BJ (cell line): Measurements from ENCODE around the gene ARIH2. TPM values are rescaled to one million over a fixed set of nuclear protein-coding genes. Genes with fewer than 3 reads are reported as not detected.

Experiments
- CTCF ChIA-PET: fragments of 350-600 bp; formaldehyde crosslinking; extraction: SDS; loops from one replicate; lab custom pipeline; 2021; ENCODE audit warnings: antibody characterized with exemption, inconsistent platforms; lab: Yijun Ruan, JAX
- POLR2A ChIA-PET: fragments of 300-600 bp; sonication (Branson Sonifier 250); formaldehyde crosslinking; extraction: SDS; loops from one replicate; lab custom pipeline; 2021; ENCODE audit warnings: antibody characterized with exemption; lab: Charles Lee
- DNase-seq: peaks from one replicate; pipeline ENCODE4 v3.0.0-alpha.2; 2011; ENCODE audit warnings: low read depth
- H3K27me3 ChIP-seq: 2 replicates; pipeline ENCODE4 v1.6.0; 2011; ENCODE audit warnings: low read length; ENCODE audit not compliant: control insufficient read depth, insufficient read depth
- H3K36me3 ChIP-seq: 2 replicates; pipeline ENCODE4 v1.5.1; 2011; ENCODE audit warnings: low read length; ENCODE audit not compliant: control insufficient read depth, insufficient read depth
- H3K4me3 ChIP-seq: 2 replicates; pipeline ENCODE4 v1.5.1; 2011; ENCODE audit warnings: low read depth, mild to moderate bottlenecking, control low read depth, low read length
- polyA plus RNA-seq: library from polyadenylated mRNA; depleted of rRNA; stranded (reverse); fragments of >200 nt; gene quantifications from 2 replicates; pipeline ENCODE4 v1.2.3, GENCODE V29; 2011
- TF ChIP-seq, protein P1 (sequence below): IDR thresholded peaks from 2 replicates; pipeline ENCODE4 v1.5.1; 2011; ENCODE audit warnings: low read depth, mild to moderate bottlenecking, control low read depth, inconsistent platforms, low read length, moderate library complexity; ENCODE audit not compliant: insufficient read depth

The ARIH2 gene
- polyA plus RNA-seq, 1 experiment, result 96.7 TPM

DNA sequence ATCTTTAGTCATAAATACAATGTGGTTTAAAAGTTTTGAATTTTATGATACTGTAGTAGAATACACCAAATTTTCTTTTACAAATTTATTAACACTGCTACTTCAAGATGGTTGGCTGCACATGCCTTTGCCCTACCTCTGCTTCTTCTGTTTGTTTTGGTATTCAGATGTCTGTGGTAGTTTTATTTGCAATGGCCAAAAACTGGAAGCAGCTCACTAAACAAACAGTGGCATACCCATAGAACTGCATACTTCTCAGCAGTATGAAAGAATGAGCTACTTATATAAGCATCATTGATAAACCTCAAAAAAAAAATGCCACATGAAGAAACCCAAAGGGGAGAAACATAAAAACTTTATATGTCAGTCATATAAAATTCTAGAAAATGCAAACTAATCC is 19.5 kb downstream of the ARIH2 start:
- TF ChIP-seq, protein P1, sequence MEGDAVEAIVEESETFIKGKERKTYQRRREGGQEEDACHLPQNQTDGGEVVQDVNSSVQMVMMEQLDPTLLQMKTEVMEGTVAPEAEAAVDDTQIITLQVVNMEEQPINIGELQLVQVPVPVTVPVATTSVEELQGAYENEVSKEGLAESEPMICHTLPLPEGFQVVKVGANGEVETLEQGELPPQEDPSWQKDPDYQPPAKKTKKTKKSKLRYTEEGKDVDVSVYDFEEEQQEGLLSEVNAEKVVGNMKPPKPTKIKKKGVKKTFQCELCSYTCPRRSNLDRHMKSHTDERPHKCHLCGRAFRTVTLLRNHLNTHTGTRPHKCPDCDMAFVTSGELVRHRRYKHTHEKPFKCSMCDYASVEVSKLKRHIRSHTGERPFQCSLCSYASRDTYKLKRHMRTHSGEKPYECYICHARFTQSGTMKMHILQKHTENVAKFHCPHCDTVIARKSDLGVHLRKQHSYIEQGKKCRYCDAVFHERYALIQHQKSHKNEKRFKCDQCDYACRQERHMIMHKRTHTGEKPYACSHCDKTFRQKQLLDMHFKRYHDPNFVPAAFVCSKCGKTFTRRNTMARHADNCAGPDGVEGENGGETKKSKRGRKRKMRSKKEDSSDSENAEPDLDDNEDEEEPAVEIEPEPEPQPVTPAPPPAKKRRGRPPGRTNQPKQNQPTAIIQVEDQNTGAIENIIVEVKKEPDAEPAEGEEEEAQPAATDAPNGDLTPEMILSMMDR, result no peak
- no peak for DNase-seq
- ChIA-PET CTCF (interaction anchor here (0.7 kb wide), 1 partner anchor 72 kb away, joined by 3 read pairs; no protein-coding TSS in a partner anchor), POLR2A (no interaction called here)
- Histone ChIP-seq H3K27me3 (no peaks in the 10 kb centered on the region), H3K4me3 (no peak overlapping the region), H3K36me3 (0 out of 2 replicates have a peak, but pooled peaks cover under 1% of the 10 kb centered on the region)

DNA sequence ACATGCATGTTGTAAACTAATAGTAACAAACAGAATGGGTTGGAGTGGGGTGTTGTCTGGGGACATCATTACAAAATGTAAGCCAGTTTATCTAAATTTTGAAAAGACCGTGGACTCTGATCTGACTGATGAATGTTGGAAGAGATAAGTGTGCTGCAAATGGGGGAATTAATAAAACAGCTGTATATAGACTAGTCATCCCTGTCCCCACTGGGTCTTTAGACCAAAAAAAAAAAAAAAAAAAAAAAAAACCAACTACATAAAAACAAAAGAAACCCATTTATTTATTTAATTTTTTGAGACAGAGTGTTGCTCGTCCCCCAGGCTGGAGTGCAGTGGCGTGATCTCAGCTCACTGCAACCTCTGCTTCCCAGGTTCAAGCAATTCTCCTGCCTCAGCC is 20.0 kb downstream of the ARIH2 start:
- TF ChIP-seq, protein P1, result no peak
- no peak for DNase-seq
- ChIA-PET POLR2A (interaction anchor here (0.5 kb wide), 1 partner anchor 10 kb away, joined by 3 read pairs; no protein-coding TSS in a partner anchor), CTCF (interaction anchor here (0.7 to 1.0 kb wide), 2 partner anchors 12 to 72 kb away, joined by 3 to 4 read pairs; no protein-coding TSS in a partner anchor)
- H3K36me3 ChIP-seq, result no peaks in the 10 kb centered on the region
- H3K4me3 ChIP-seq, result no peak overlapping the region
- no peaks in the 10 kb centered on the region for H3K27me3 ChIP-seq

DNA sequence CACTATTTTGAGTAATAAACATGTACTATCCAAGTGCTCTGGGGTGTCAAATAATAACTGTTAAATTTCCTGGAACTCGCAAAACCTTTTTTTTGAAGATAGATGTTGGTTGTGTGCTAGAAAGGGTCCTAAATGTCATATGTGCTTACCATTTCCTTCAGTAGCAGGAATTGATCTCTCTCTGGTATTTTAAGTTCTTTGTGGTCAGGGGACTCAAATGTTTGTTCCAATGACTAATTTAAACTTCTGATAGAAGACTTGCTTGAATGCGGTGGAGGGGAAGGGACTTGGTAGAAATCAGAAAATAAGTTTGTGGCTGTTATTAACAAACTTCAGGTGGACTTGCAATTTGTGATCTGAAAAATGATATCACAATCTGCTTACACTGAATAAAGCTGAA is 26.8 kb downstream of the ARIH2 start:
- no peaks in the 10 kb centered on the region for H3K27me3 ChIP-seq
- TF ChIP-seq, protein P1, result no peak
- POLR2A ChIA-PET, result no interaction called here
- H3K36me3 ChIP-seq, result 0 out of 2 replicates have a peak, but pooled peaks cover 2% of the 10 kb centered on the region
- no peak for DNase-seq
- CTCF ChIA-PET, result no interaction called here
- no peak overlapping the region for H3K4me3 ChIP-seq

DNA sequence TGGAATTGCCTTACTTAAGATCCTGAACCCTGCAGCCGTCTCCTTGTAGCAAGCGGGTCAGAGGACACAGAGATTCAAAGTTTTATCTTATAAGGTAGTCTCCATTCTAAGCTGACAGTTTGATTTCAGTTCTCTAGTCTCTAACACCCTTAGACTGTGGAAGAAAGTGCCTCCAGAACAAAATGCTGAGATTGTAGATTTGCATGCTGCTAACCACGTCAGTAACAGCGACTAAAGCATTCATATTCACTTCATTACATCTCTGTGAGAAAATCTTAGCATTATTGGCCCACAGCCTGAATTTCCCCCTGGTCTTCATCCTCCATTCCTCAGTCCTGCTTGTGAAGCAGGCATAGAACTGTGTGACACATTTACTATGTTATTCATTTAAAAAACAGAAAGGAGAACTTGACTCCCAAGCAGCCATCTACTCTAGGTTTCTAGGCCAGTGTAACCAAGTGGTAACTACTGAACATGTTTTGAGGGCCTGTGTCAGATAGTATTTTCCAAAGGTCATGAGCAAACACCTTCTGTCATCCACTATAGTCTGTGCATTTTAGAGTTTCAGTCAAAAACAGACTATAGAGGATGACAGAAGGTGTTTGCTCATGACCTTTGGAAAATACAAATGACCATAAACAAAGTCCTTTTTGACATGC is 27.4 kb downstream of the ARIH2 start:
- CTCF ChIA-PET, result interaction anchor here (0.8 kb wide), 1 partner anchor 52 kb away, joined by 3 read pairs; no protein-coding TSS in a partner anchor
- TF ChIP-seq, protein P1, result no peak
- no peak overlapping the region for H3K4me3 ChIP-seq
- H3K36me3 ChIP-seq, result 0 out of 2 replicates have a peak, but pooled peaks cover 2% of the 10 kb centered on the region
- DNase-seq, result no peak
- POLR2A ChIA-PET, result no interaction called here
- no peaks in the 10 kb centered on the region for H3K27me3 ChIP-seq

DNA sequence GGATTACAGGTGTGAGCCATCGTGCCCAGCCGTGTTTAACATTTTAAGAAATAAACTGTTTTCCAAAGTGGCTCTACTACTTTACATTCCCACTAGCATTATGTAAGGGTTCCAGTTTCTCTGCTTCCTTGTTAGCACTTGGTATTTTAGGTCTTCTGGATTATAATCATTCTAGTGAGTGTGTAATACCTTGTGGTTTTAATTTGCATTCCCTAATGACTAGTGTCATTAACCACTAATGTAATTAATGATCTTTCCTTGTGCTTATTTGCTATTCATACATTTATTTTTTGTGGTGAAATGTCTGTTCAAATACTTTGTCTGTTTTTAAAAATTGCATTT is 30.7 kb downstream of the ARIH2 start:
- Histone ChIP-seq H3K27me3 (no peaks in the 10 kb centered on the region), H3K4me3 (no peak overlapping the region), H3K36me3 (peaks cover 2% of the 10 kb centered on the region; the same call in 1 of the 2 replicates)
- DNase-seq, result no peak
- POLR2A ChIA-PET, result no interaction called here
- TF ChIP-seq, protein P1, result no peak
- CTCF ChIA-PET, result no interaction called here
